BLaER1 (cell line): ENCODE data around the gene MEA1.

Experiments
- H3K27ac ChIP-seq: shearing (Covaris generic); formaldehyde crosslinking; 2 replicates; pipeline ENCODE4 v1.8.1; 2022
- H3K27me3 ChIP-seq: shearing (Covaris generic); formaldehyde crosslinking; 2 replicates; pipeline ENCODE4 v1.8.1; 2022
- H3K36me3 ChIP-seq: shearing (Covaris generic); formaldehyde crosslinking; 2 replicates; pipeline ENCODE4 v1.8.1; 2022
- H3K4me1 ChIP-seq: shearing (Covaris generic); formaldehyde crosslinking; 2 replicates; pipeline ENCODE4 v1.8.1; 2022
- H3K4me2 ChIP-seq: shearing (Covaris generic); formaldehyde crosslinking; 2 replicates; pipeline ENCODE4 v1.8.1; 2022
- H3K4me3 ChIP-seq: shearing (Covaris generic); formaldehyde crosslinking; 2 replicates; pipeline ENCODE4 v1.8.1; 2022
- H3K9ac ChIP-seq: shearing (Covaris generic); formaldehyde crosslinking; 2 replicates; pipeline ENCODE4 v1.8.1; 2022
- H3K9me3 ChIP-seq: shearing (Covaris generic); formaldehyde crosslinking; 2 replicates; pipeline ENCODE4 v1.8.1; 2022
- H4K20me1 ChIP-seq: shearing (Covaris generic); formaldehyde crosslinking; 2 replicates; pipeline ENCODE4 v1.8.1; 2022
- Cebpa-rat ChIP-seq: shearing (Covaris generic); IDR thresholded peaks from 2 replicates; pipeline ENCODE4 v1.8.1; 2022

The MEA1 gene

DNA sequence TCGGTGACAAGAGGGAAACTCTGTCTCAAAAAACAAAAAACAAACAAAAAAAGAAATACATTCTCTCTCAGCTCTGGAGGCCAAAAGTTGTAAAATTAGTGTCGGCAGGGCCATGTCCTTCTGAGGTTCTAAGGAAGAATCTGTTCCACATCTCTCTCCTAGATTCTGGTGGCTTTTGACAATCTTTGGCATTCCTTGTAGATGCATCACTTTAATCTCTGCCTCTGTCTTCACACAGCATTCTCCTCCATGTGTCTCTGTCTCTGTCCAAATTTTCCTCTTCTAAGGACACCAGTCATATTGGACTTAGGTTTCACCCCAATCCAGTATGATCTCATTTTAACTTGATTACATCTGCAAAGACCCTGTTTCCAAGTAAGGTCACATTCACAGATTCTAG is 20.3 kb downstream of the MEA1 start:
- Histone ChIP-seq H3K36me3 (peaks cover 78% of the 10 kb centered on the region), H3K9ac (no peak overlapping the region), H3K4me3 (no peak overlapping the region), H3K9me3 (no peaks in the 10 kb centered on the region), H3K27me3 (no peaks in the 10 kb centered on the region), H3K27ac (no peak overlapping the region), H4K20me1 (peaks cover 52% of the 10 kb centered on the region), H3K4me2 (no peak overlapping the region), H3K4me1 (0 out of 2 replicates have a peak, but pooled peaks cover 2% of the 10 kb centered on the region)
- TF ChIP-seq Cebpa-rat = no peak

DNA sequence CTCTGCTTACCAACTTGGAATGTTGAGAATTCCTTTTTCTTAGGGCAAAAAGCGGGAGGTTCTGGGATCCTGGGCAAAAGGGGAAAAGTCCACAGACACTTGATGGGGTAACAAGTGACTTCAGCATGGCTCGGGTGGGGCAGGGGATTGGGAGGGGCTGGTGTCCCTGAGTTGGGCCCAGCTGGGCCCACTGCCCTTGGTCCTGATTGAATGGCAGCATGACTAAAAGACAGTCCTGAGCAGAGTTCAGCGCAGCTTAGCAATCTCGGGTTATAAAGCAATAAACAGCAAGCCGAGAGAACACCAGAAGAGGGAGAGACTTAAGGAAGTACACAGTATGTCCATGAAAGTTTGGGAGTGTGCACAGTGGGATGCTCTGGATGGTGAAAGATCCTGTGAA is 23.8 kb downstream of the MEA1 start:
- Histone ChIP-seq H3K36me3 (peaks cover 79% of the 10 kb centered on the region), H3K9ac (no peak overlapping the region), H3K9me3 (no peaks in the 10 kb centered on the region), H3K27ac (no peak overlapping the region), H3K4me1 (peaks cover 36% of the 10 kb centered on the region), H3K4me2 (no peak overlapping the region), H4K20me1 (peaks cover 74% of the 10 kb centered on the region), H3K27me3 (no peaks in the 10 kb centered on the region), H3K4me3 (no peak overlapping the region)
- no peak for TF ChIP-seq Cebpa-rat

DNA sequence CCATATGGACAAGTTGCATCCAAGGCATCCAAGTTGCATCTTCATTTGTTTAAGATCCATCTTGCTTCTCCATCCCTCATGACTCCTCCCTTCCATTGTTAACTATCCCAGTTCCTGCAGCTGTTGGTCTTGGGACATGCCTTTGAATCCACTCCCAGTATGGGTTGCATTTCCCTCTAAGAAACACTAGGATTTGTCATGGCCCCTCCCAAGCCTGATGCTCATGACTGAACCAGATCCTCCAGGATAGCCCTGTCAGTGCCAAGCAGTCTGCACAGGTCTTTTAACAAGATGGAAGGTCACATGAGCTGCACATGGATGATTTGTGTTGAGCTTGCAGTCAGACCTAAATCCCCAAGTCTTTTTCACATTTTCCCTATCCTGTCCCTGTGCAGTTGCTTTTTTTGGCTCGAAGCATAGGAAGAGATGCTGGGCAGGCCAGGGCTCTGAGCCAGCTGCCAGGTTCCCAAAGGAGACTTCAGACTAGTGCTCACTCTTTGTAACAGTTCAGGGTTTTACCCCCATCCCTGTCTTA is 25.2 kb downstream of the MEA1 start:
- TF ChIP-seq Cebpa-rat = no peak
- Histone ChIP-seq H3K36me3 (peaks cover 65% of the 10 kb centered on the region), H3K4me1 (peaks cover 39% of the 10 kb centered on the region), H4K20me1 (peaks cover 66% of the 10 kb centered on the region), H3K9ac (no peak overlapping the region), H3K27ac (no peak overlapping the region), H3K9me3 (no peaks in the 10 kb centered on the region), H3K4me2 (no peak overlapping the region), H3K4me3 (no peak overlapping the region), H3K27me3 (no peaks in the 10 kb centered on the region)

DNA sequence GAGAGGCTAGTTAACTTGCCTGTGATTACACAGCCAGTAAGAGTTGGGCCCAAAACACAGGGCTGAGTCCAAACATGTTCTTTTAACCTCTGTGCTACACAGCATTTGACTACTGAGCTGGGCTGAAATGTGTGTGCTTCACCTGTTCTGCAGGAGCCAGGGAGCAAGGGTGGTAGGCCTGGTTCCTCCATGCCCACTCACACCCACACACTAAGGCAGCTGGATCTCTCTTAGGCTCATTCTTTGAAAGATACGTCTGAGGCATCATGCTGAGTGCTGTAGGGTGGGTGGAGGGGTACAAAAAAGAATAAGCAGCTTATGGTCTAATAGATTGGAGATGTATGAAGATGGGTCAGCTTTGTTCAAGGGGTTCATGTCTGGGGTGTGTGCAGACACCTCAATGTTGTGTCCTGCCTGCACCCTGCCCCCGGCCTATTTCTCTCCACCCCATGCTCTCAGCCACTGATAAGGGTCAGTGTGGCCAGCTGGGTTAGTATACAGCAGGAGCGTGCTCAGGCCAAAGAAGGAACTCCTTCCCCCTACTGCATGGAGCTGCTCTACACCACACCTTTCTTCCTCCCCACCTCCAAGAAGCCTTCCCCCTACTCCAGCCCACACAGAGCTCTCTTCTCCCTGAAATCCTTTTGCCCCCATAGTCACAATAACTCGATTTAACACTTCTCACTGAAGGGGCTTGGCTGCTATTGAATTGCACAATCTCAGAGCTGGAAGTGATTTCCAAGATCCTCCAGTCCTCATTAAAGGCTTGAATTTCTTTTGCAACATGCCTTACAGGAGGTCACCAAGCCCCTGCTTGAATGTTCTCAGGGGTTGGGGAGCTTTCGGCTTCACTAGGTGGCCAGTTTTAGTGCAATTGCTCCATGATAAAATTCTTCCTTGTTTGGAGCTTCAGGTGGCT is 26.0 kb downstream of the MEA1 start:
- Histone ChIP-seq H3K4me3 (no peak overlapping the region), H3K9ac (0 out of 2 replicates have a peak overlapping the region, but pooled peaks have one; percentile 91), H3K27ac (no peak overlapping the region), H3K4me2 (peak overlapping the region; percentile 95), H3K27me3 (no peaks in the 10 kb centered on the region), H4K20me1 (peaks cover 65% of the 10 kb centered on the region), H3K36me3 (peaks cover 57% of the 10 kb centered on the region), H3K9me3 (no peaks in the 10 kb centered on the region), H3K4me1 (peaks cover 42% of the 10 kb centered on the region)
- TF ChIP-seq Cebpa-rat = no peak

DNA sequence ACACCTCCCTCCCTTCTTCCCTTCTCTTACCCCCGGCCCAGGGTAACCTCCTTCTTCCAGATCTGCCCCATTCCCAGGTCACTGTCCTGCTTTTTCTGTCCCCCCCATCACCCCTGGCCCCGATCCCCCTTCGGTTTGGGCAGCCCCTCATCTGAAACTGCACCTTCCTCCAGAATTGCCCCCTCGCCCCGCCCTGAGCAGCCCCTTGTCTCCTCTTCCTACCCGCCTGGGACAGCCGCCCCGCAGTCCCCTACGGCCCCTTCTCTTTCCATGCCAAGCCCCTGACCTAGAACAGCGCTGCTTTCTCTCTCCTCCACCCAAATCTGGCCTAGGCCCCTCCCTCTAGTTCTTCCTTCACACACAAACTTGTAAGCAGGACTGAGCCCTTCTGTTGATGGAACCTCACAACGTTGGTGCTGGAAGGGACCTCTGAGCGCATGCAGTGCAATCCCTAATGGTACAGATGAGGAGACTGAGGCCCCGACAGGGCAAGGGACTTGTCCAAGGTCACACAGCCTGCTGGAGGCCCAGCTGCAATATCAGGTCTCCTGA is 28.7 kb downstream of the MEA1 start:
- no peaks in the 10 kb centered on the region for H3K9me3 ChIP-seq
- peaks cover 29% of the 10 kb centered on the region for H3K36me3 ChIP-seq
- H3K27me3 ChIP-seq = no peaks in the 10 kb centered on the region
- H3K4me3 ChIP-seq = peak overlapping the region; percentile 90
- H4K20me1 ChIP-seq = peaks cover 48% of the 10 kb centered on the region
- H3K4me2 ChIP-seq = peak overlapping the region; percentile 95
- H3K9ac ChIP-seq = peak overlapping the region; percentile 91
- H3K4me1 ChIP-seq = peaks cover 48% of the 10 kb centered on the region
- peak overlapping the region; percentile 92 for H3K27ac ChIP-seq
- TF ChIP-seq Cebpa-rat = no peak

DNA sequence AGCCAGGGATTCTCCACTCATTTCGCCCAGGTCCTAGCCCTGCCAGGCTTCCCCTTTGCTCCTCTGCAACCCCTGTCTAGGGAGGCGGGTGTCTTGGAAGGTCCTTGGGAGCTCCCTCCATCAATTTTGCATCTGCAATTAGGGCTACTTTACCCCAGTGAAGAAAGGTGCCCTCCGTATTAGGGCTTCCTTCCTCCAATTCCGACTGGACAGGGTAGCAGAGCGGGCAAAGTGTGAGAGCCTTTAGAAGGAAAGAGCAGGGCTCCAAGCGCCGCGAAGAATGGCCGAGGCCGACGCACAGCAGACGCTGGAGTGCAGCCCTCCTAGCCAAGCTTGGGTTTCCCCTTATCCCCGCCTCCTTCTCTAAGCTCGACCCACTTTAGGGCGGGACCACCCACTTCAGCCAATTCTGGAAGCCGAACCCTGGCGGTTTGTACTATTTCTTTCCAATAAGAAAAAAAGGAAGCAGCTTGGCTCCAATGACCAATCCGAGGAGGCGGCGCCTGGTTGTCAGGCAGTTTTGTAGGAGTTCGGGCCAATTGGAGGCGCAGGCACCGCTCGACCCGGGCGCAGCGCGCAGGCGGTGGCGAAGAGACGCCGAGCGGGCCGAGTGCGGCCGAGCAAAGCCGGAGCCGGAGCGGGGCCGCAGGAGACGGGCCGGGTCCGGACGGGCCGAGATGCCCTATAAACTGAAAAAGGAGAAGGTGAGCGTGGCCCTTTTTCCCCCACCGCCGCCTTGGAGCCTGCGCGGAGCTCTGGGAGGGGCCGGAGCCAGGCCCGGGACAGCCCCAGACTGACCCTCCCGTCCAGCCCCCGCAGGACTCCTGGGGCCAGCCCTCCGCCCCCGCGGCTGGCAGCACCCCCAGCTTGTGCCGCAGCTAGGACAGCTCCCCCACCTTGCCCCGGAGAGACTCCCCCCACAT is 29.5 kb downstream of the MEA1 start, which contains the start of gene PPP2R5D:
Gene PPP2R5D, plus strand, starts transcription at position 570 of the 923 bp plus-strand sequence. Its CDS starts 108 bp downstream, at position 678.
- H3K27me3 ChIP-seq = no peaks in the 10 kb centered on the region
- no peaks in the 10 kb centered on the region for H3K9me3 ChIP-seq
- H3K36me3 ChIP-seq = peaks cover 22% of the 10 kb centered on the region
- peaks cover 42% of the 10 kb centered on the region for H4K20me1 ChIP-seq
- H3K4me1 ChIP-seq = peaks cover 55% of the 10 kb centered on the region
- H3K4me2 ChIP-seq = peak within 1 kb of the TSS; percentile 95
- TF ChIP-seq Cebpa-rat = no peak
- H3K9ac ChIP-seq = peak within 1 kb of the TSS; percentile 91
- peak within 1 kb of the TSS; percentile 90 for H3K4me3 ChIP-seq
- H3K27ac ChIP-seq = peak within 1 kb of the TSS; percentile 92

DNA sequence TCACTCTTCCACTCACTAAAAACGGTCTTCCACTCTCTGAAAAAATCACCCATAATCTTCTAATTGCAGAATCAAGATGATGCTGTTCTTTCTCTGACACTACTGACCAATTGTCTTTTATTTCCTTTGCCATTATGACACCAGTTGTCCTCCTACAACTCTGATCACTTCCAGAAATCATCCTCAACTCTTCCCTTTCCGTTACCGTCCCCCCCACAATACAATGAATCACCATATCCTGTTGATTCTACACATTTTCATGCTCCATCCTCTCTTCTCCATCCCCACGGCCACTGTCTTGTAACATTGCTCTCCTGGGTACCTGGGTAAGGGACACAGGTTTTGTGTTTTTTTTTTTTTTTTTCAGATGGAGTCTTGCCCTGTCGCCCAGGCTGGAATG is 31.9 kb downstream of the MEA1 start:
- 0 out of 2 replicates have a peak, but pooled peaks cover 4% of the 10 kb centered on the region for H3K36me3 ChIP-seq
- TF ChIP-seq Cebpa-rat = no peak
- no peak overlapping the region for H3K27ac ChIP-seq
- peaks cover 24% of the 10 kb centered on the region for H4K20me1 ChIP-seq
- no peak overlapping the region for H3K4me3 ChIP-seq
- H3K4me1 ChIP-seq = peaks cover 53% of the 10 kb centered on the region
- no peaks in the 10 kb centered on the region for H3K27me3 ChIP-seq
- H3K9me3 ChIP-seq = no peaks in the 10 kb centered on the region
- H3K9ac ChIP-seq = no peak overlapping the region
- H3K4me2 ChIP-seq = no peak overlapping the region

DNA sequence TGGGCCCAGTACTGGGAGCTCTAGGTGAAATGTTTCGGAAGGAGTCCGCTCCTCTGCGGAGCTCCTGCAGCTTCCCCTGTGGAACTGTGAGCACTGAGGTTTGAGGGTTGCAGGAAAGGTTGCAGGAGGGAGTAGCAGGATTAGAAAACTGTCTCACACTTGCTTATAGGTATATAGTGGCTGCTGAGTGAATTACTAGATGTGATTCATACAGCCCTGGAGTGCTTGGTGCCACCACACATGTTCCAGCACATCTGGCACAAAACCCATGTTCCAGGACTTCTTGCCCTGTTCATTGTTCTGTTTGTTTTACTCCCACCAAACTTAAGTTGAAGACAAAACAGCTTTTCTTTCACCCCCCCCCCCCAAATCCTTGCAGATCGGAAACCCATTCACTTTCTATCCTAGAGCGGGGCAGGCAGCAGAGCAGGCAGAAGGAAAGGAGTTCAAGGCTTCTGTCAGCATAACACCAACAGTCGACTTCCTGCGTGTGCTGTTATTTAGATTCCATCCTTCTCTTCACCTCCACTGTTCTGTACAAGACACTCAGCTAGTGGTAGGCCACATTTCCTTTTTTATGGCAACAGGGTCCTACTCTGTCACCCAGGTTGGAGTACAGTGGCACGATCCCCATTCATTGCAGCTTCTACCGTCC is 34.1 kb downstream of the MEA1 start:
- Histone ChIP-seq H3K4me1 (peaks cover 42% of the 10 kb centered on the region), H3K4me2 (peak overlapping the region; percentile 96), H3K9me3 (no peaks in the 10 kb centered on the region), H3K27ac (peak overlapping the region; percentile 95), H3K36me3 (peaks cover 10% of the 10 kb centered on the region), H3K27me3 (no peaks in the 10 kb centered on the region), H3K4me3 (peak overlapping the region; percentile 98), H3K9ac (peak overlapping the region; percentile 96), H4K20me1 (peaks cover 5% of the 10 kb centered on the region; the same call in 1 of the 2 replicates)
- no peak for TF ChIP-seq Cebpa-rat
